Testis (tissue), 2 donors: Measurements from ENCODE around the gene FOXK1.

ENCODE experiments used
- CTCF ChIP-seq, 3 experiments: fragments of 450-650 bp in 2 of 3; fragments of 200-600 bp in 1 of 3; sonication (generic) in 1 of 3; IDR thresholded peaks; one replicate each; pipeline ENCODE4 v1.5.1; 2016 to 2019; ENCODE audit warnings: antibody characterized with exemption in 3 of 3, mild to moderate bottlenecking in 2 of 3, moderate library complexity in 1 of 3
- POLR2A ChIP-seq: fragments of 450-650 bp; IDR thresholded peaks from one replicate; pipeline ENCODE4 v1.6.1; 2017; ENCODE audit warnings: antibody characterized with exemption, mild to moderate bottlenecking, moderate library complexity

- TF ChIP-seq CTCF (IDR thresholded peaks at IDR 0.05) (no peak), POLR2A (no peak)
Observed at GRCh38 chr7:4788627-4789189, 106.6 kb downstream of the FOXK1 start.
